H9 (cell line): ENCODE results near the gene USB1. TPM values are rescaled to one million over a fixed set of nuclear protein-coding genes. Genes with fewer than 3 reads are reported as not detected.

Source experiments
- DNase-seq: peaks from one replicate; pipeline ENCODE4 v3.0.0-alpha.2; 2017
- H2AFZ ChIP-seq: one replicate; pipeline ENCODE4 v1.6.1; 2013; ENCODE audit warnings: mild to moderate bottlenecking, low read length, control low read depth, moderate library complexity
- H2AK5ac ChIP-seq: 2 replicates; pipeline ENCODE4 v1.6.1; 2013; ENCODE audit warnings: low read length, control low read depth, mixed read lengths; ENCODE audit not compliant: insufficient read length
- H2BK120ac ChIP-seq: one replicate; pipeline ENCODE4 v1.6.1; 2013; ENCODE audit warnings: low read depth, mild to moderate bottlenecking, low read length, control low read depth, inconsistent platforms; ENCODE audit not compliant: poor library complexity, severe bottlenecking
- H2BK12ac ChIP-seq: 2 replicates; pipeline ENCODE4 v1.6.1; 2013; ENCODE audit warnings: low read length, control low read depth, mixed read lengths, low read depth; ENCODE audit not compliant: insufficient read length
- H2BK15ac ChIP-seq: 2 replicates; pipeline ENCODE4 v1.6.1; 2013; ENCODE audit warnings: low read depth, low read length, control low read depth
- H2BK20ac ChIP-seq: one replicate; pipeline ENCODE4 v1.6.1; 2013; ENCODE audit warnings: low read depth, mild to moderate bottlenecking, low read length, control low read depth, inconsistent platforms; ENCODE audit not compliant: poor library complexity, severe bottlenecking
- H2BK5ac ChIP-seq: 2 replicates; pipeline ENCODE4 v1.6.1; 2013; ENCODE audit warnings: low read length, control low read depth, mixed read lengths; ENCODE audit not compliant: insufficient read length
- H3K14ac ChIP-seq: 2 replicates; pipeline ENCODE4 v1.6.1; 2013; ENCODE audit warnings: low read length, control low read depth; ENCODE audit not compliant: insufficient read depth
- H3K18ac ChIP-seq: 2 replicates; pipeline ENCODE4 v1.6.1; 2013; ENCODE audit warnings: low read depth, mild to moderate bottlenecking, mixed read lengths, low read length, control low read depth; ENCODE audit not compliant: insufficient read length
- H3K23ac ChIP-seq: 2 replicates; pipeline ENCODE4 v1.6.1; 2013; ENCODE audit warnings: low read length, control low read depth, mixed read lengths, low read depth; ENCODE audit not compliant: insufficient read length
- H3K23me2 ChIP-seq: 2 replicates; pipeline ENCODE4 v1.6.1; 2013; ENCODE audit warnings: low read depth, mild to moderate bottlenecking, mixed read lengths, low read length, control low read depth; ENCODE audit not compliant: insufficient read length, poor library complexity, severe bottlenecking
- H3K27ac ChIP-seq: 2 replicates; pipeline ENCODE4 v1.5.1; 2013; ENCODE audit warnings: low read length, control low read depth, mixed read lengths, low read depth; ENCODE audit not compliant: insufficient read length
- H3K27me3 ChIP-seq: 2 replicates; pipeline ENCODE4 v1.6.1; 2013; ENCODE audit warnings: low read length, control low read depth, inconsistent platforms; ENCODE audit not compliant: insufficient read depth
- H3K4ac ChIP-seq: 2 replicates; pipeline ENCODE4 v1.6.1; 2013; ENCODE audit warnings: low read depth, mild to moderate bottlenecking, control low read depth, inconsistent platforms, low read length, moderate library complexity
- H3K4me1 ChIP-seq: 2 replicates; pipeline ENCODE4 v1.6.1; 2013; ENCODE audit warnings: low read length, control low read depth, inconsistent platforms; ENCODE audit not compliant: insufficient read depth
- H3K4me2 ChIP-seq: 2 replicates; pipeline ENCODE4 v1.6.1; 2013; ENCODE audit warnings: low read length, control low read depth, mixed read lengths; ENCODE audit not compliant: insufficient read length, insufficient read depth
- H3K56ac ChIP-seq: 2 replicates; pipeline ENCODE4 v1.6.1; 2013; ENCODE audit warnings: low read depth, mild to moderate bottlenecking, mixed read lengths, low read length, control low read depth; ENCODE audit not compliant: insufficient read length
- H3K79me1 ChIP-seq: 2 replicates; pipeline ENCODE4 v1.6.1; 2013; ENCODE audit warnings: low read depth, mild to moderate bottlenecking, moderate library complexity, low read length, control low read depth, inconsistent platforms; ENCODE audit not compliant: insufficient read depth, poor library complexity, severe bottlenecking
- H3K79me2 ChIP-seq: 2 replicates; pipeline ENCODE4 v1.6.1; 2013; ENCODE audit warnings: low read length, control low read depth, inconsistent platforms; ENCODE audit not compliant: insufficient read depth
- H3K9ac ChIP-seq: 2 replicates; pipeline ENCODE4 v1.6.1; 2013; ENCODE audit warnings: low read length, control low read depth, mixed read lengths; ENCODE audit not compliant: insufficient read length; ENCODE audit errors: extremely low read depth
- H3K9me3 ChIP-seq: one replicate; pipeline ENCODE4 v1.6.1; 2013; ENCODE audit warnings: low read depth, low read length, inconsistent platforms; ENCODE audit not compliant: control insufficient read depth
- H3T11ph ChIP-seq: one replicate; pipeline ENCODE4 v1.6.1; 2013; ENCODE audit warnings: mild to moderate bottlenecking, low read length, control low read depth, inconsistent platforms
- H4K20me1 ChIP-seq: one replicate; pipeline ENCODE4 v1.6.1; 2013; ENCODE audit not compliant: control insufficient read depth, insufficient read length, insufficient read depth
- H4K5ac ChIP-seq: 2 replicates; pipeline ENCODE4 v1.6.1; 2013; ENCODE audit warnings: low read depth, mild to moderate bottlenecking, mixed read lengths, low read length, control low read depth; ENCODE audit not compliant: insufficient read length
- H4K8ac ChIP-seq: replicated peaks from 2 replicates; pipeline ENCODE4 v1.6.1; 2013; ENCODE audit warnings: low read length, control low read depth, mixed read lengths, low read depth; ENCODE audit not compliant: insufficient read length
- H4K91ac ChIP-seq: 2 replicates; pipeline ENCODE4 v1.6.1; 2013; ENCODE audit warnings: low read depth, mild to moderate bottlenecking, moderate library complexity, mixed read lengths, low read length, control low read depth; ENCODE audit not compliant: insufficient read length
- H3K27ac Mint-ChIP-seq, 3 experiments: 2 replicates in 2 of 3; 3 replicates in 1 of 3; pipeline ENCODE4 v1.8.0; 2020 to 2021; ENCODE audit warnings: mixed read lengths in 3 of 3, mild to moderate bottlenecking in 1 of 3, moderate library complexity in 1 of 3
- H3K27me3 Mint-ChIP-seq: 2 replicates; pipeline ENCODE4 v1.8.0; 2021; ENCODE audit warnings: low read depth, mild to moderate bottlenecking, moderate library complexity, mixed read lengths
- H3K36me3 Mint-ChIP-seq, 3 experiments: 2 replicates in 2 of 3; 3 replicates in 1 of 3; pipeline ENCODE4 v1.8.0; 2020 to 2021; ENCODE audit warnings: low read depth in 3 of 3, mixed read lengths in 3 of 3; ENCODE audit not compliant: insufficient read depth in 1 of 3
- H3K4me1 Mint-ChIP-seq, 2 experiments: 2 replicates each; pipeline ENCODE4 v1.8.0; 2020; ENCODE audit warnings: mixed read lengths in 2 of 2
- H3K4me3 Mint-ChIP-seq, 2 experiments: 2 replicates in 1 of 2; 3 replicates in 1 of 2; pipeline ENCODE4 v1.8.0; 2020 to 2021; ENCODE audit warnings: mild to moderate bottlenecking in 2 of 2, mixed read lengths in 2 of 2, moderate library complexity in 1 of 2
- H3K9me3 Mint-ChIP-seq, 2 experiments: 2 replicates in 1 of 2; 3 replicates in 1 of 2; pipeline ENCODE4 v1.8.0; 2020; ENCODE audit warnings: mild to moderate bottlenecking in 2 of 2, mixed read lengths in 2 of 2, moderate library complexity in 1 of 2
- WGBS: extraction: QIAGEN DNeasy Blood & Tissue Kit; methylation state at CpG from one replicate; pipeline ENCODE4 v1.1.7; 2013; ENCODE audit warnings: missing lambda C conversion rate, low lambda C conversion rate, mixed read lengths; ENCODE audit not compliant: insufficient read length; ENCODE audit errors: extremely low coverage; 5-methylcytosine and 5-hydroxymethylcytosine counted together
- total RNA-seq: library from RNA; stranded (reverse); gene quantifications from 2 replicates; pipeline ENCODE4 v1.2.1, GENCODE V29; 2021
- TF ChIP-seq, protein P1 (sequence below): fragments of 200-600 bp; sonication (generic); conservative IDR thresholded peaks from 3 replicates; pipeline ENCODE4 v1.8.0; 2021; ENCODE audit warnings: antibody characterized with exemption, mild to moderate bottlenecking

USB1 gene
- total RNA-seq, 1 experiment from 2014 or later = 65.0 TPM

GRCh38 chr16:58027161-58027915, 26.1 kb downstream of the USB1 start:
- Mint-ChIP-seq H3K4me3 (peak overlapping the region; percentile 73 to 87), H3K9me3 (no peaks in the 10 kb centered on the region), H3K4me1 (peaks cover 48 to 56% of the 10 kb centered on the region in 2 experiments), H3K27ac (peak overlapping the region in 1 of 3 experiments; percentile 95; a peak in 1 of 7 replicates), H3K27me3 (peaks cover 12% of the 10 kb centered on the region), H3K36me3 (peaks cover 0 to 6% (median 5%) of the 10 kb centered on the region in 3 experiments; a peak in 3 of 7 replicates)
- Histone ChIP-seq H3K79me1 (peaks cover 2% of the 10 kb centered on the region), H4K5ac (no peak overlapping the region), H3K14ac (peak overlapping the region; percentile 62), H3K18ac (no peak overlapping the region), H4K8ac (no peak overlapping the region), H4K91ac (no peak overlapping the region), H3K23me2 (peaks cover 17% of the 10 kb centered on the region), H3T11ph (no peak overlapping the region), H3K27ac (no peak overlapping the region), H3K9me3 (no peaks in the 10 kb centered on the region), H3K4ac (no peak overlapping the region), H2BK20ac (no peak overlapping the region), H2AK5ac (no peak overlapping the region), H3K4me1 (peaks cover 18% of the 10 kb centered on the region; the same call in 1 of the 2 replicates), H2AFZ (no peak overlapping the region), H3K4me2 (peak overlapping the region; percentile 78), H2BK5ac (no peak overlapping the region), H4K20me1 (no peaks in the 10 kb centered on the region), H2BK15ac (no peak overlapping the region), H3K56ac (no peak overlapping the region), H2BK120ac (no peak overlapping the region), H3K23ac (no peak overlapping the region), H2BK12ac (no peak overlapping the region), H3K27me3 (no peaks in the 10 kb centered on the region), H3K9ac (no peak overlapping the region), H3K79me2 (peaks cover 2% of the 10 kb centered on the region; the same call in 1 of the 2 replicates)
- TF ChIP-seq, protein P1, sequence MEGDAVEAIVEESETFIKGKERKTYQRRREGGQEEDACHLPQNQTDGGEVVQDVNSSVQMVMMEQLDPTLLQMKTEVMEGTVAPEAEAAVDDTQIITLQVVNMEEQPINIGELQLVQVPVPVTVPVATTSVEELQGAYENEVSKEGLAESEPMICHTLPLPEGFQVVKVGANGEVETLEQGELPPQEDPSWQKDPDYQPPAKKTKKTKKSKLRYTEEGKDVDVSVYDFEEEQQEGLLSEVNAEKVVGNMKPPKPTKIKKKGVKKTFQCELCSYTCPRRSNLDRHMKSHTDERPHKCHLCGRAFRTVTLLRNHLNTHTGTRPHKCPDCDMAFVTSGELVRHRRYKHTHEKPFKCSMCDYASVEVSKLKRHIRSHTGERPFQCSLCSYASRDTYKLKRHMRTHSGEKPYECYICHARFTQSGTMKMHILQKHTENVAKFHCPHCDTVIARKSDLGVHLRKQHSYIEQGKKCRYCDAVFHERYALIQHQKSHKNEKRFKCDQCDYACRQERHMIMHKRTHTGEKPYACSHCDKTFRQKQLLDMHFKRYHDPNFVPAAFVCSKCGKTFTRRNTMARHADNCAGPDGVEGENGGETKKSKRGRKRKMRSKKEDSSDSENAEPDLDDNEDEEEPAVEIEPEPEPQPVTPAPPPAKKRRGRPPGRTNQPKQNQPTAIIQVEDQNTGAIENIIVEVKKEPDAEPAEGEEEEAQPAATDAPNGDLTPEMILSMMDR = no peak
- WGBS = no CpG with 5 or more reads among the region's 43 CpGs
- peak; percentile 92 for DNase-seq
